Measurements from ENCODE around the gene HAUS7. TPM values are rescaled to one million over a fixed set of nuclear protein-coding genes. Genes with fewer than 3 reads are reported as not detected.
A peak's percentile ranks its signal among the peaks of the same experiment; 100 is the strongest.

HAUS7 gene
- polyA plus RNA-seq, result 25.0 TPM
- long read RNA-seq, donor 1, transcript HAUS7-202 (10 exons, 1,363 nt), result major isoform, 7 of 7 reads
- long read RNA-seq, donor 1, partial matches to known transcripts, result 0 of 7 reads
- long read RNA-seq, donor 1, other reads (novel, unspliced or antisense), result 0 of 7 reads
- long read RNA-seq, donor 2, transcript HAUS7-202 (10 exons, 1,363 nt), result major isoform, 8 of 14 reads
- long read RNA-seq, donor 2, partial matches to known transcripts, result 6 of 14 reads
- long read RNA-seq, donor 2, other reads (novel, unspliced or antisense), result 0 of 14 reads
- long read RNA-seq, donor 3, transcript HAUS7-202 (10 exons, 1,363 nt), result major isoform, 7 of 66 reads
- long read RNA-seq, donor 3, partial matches to known transcripts, result 49 of 66 reads
- long read RNA-seq, donor 3, other reads (novel, unspliced or antisense), result 9 of 66 reads
- long read RNA-seq, donor 4, partial matches to known transcripts, result 0 of 2 reads
- long read RNA-seq, donor 4, other reads (novel, unspliced or antisense), result 0 of 2 reads
- long read RNA-seq, donor 5, partial matches to known transcripts, result 6 of 10 reads
- long read RNA-seq, donor 5, other reads (novel, unspliced or antisense), result 0 of 10 reads
- long read RNA-seq, donor 6, transcript HAUS7-202 (10 exons, 1,363 nt), result major isoform, 5 of 67 reads
- long read RNA-seq, donor 6, partial matches to known transcripts, result 52 of 67 reads
- long read RNA-seq, donor 6, other reads (novel, unspliced or antisense), result 10 of 67 reads
- long read RNA-seq, donor 7, partial matches to known transcripts, result 5 of 9 reads
- long read RNA-seq, donor 7, other reads (novel, unspliced or antisense), result 0 of 9 reads
- long read RNA-seq, donor 8, transcript HAUS7-202 (10 exons, 1,363 nt), result major isoform, 9 of 30 reads
- long read RNA-seq, donor 8, partial matches to known transcripts, result 14 of 30 reads
- long read RNA-seq, donor 8, other reads (novel, unspliced or antisense), result 6 of 30 reads
- long read RNA-seq, donor 9, transcript HAUS7-202 (10 exons, 1,363 nt), result major isoform, 12 of 13 reads
- long read RNA-seq, donor 9, partial matches to known transcripts, result 0 of 13 reads
- long read RNA-seq, donor 9, other reads (novel, unspliced or antisense), result 0 of 13 reads
- long read RNA-seq, donor 10, partial matches to known transcripts, result 0 of 3 reads
- long read RNA-seq, donor 10, other reads (novel, unspliced or antisense), result 0 of 3 reads
- long read RNA-seq, donor 11, transcript HAUS7-202 (10 exons, 1,363 nt), result major isoform, 5 of 11 reads
- long read RNA-seq, donor 11, partial matches to known transcripts, result 0 of 11 reads
- long read RNA-seq, donor 11, other reads (novel, unspliced or antisense), result 6 of 11 reads

DNA sequence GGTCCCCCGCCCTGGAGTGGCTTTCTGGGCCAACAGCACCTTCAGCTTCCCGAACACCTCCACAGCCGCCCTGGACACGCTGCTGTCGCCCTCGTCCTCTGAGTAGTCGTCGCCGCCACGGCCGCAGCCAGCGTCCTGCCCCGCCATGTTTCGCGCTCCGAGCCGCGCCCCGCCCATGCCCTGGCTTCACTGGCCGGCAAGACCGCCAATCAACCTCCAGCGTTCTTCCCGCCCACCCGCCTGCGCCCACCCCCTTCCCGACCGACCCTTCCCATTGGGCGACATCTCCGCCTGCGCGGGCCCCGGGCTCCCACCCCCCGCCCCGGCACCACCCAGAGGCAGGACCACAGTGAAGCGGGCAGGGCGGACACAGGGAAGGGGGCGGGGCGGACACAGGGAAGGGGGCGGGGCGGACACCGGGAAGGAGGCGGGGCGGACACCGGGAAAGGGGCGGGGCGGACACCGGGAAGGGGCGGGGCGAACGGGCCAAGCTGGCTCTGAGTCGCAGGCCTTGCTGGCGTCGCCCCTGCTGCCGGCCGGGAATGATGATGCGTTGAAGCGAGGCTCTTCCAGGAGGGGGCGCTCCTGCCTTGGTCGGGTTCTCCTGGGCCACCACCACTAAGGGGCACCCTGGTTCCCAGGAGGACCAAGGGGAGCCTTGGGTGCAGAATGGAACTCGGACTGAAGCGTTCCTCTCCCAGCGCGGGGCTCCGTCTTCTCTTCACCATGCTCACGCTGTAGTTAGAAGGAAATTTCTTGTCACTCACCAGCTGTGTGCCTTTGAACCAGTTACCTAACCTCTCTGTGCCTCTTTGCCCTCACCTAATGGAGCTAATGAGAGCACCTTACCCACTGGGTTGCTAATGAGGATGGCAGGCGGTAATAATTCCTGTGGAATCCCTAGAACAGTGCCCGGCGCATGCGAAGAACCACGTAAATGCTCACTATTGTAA, at the start of gene HAUS7:
Gene HAUS7 (minus strand): TSS at position 166 of the 953 bp plus-strand sequence. CDS start 19 bp downstream, at position 147.
- Histone ChIP-seq H3K4me3 (ENCODE audit: low read length) (peak within 1 kb of the TSS; percentile 59), H3K4me1 (ENCODE audit: control insufficient read depth, insufficient read depth, low read length) (peaks cover 18% of the 10 kb centered on the region), H3K9me3 (ENCODE audit: control insufficient read depth, low read depth, low read length) (no peaks in the 10 kb centered on the region), H3K27me3 (ENCODE audit: control insufficient read depth, insufficient read depth, low read length) (no peaks in the 10 kb centered on the region), H3K27ac (ENCODE audit: low read length) (peak within 1 kb of the TSS; percentile 55), H3K36me3 (ENCODE audit: control insufficient read depth, insufficient read depth, low read length) (no peaks in the 10 kb centered on the region)
- no CpG with 5 or more reads among the region's 70 CpGs for WGBS (ENCODE audit: insufficient coverage, low lambda C conversion rate)
- peak; percentile 87 to 88 for DNase-seq

- Histone ChIP-seq H3K27ac (ENCODE audit: low read length) (no peak overlapping the region), H3K4me1 (ENCODE audit: control insufficient read depth, insufficient read depth, low read length) (no peaks in the 10 kb centered on the region), H3K4me3 (ENCODE audit: low read length) (no peak overlapping the region), H3K9me3 (ENCODE audit: control insufficient read depth, low read depth, low read length) (no peaks in the 10 kb centered on the region), H3K36me3 (ENCODE audit: control insufficient read depth, insufficient read depth, low read length) (no peaks in the 10 kb centered on the region), H3K27me3 (ENCODE audit: control insufficient read depth, insufficient read depth, low read length) (peaks cover 49% of the 10 kb centered on the region)
- WGBS (ENCODE audit: insufficient coverage, low lambda C conversion rate), result no CpG with 5 or more reads among the region's 21 CpGs
- no peak for DNase-seq
These were observed 49.4 kb upstream of the HAUS7 start for GRCh38 chrX:153519569-153520286.

DNA sequence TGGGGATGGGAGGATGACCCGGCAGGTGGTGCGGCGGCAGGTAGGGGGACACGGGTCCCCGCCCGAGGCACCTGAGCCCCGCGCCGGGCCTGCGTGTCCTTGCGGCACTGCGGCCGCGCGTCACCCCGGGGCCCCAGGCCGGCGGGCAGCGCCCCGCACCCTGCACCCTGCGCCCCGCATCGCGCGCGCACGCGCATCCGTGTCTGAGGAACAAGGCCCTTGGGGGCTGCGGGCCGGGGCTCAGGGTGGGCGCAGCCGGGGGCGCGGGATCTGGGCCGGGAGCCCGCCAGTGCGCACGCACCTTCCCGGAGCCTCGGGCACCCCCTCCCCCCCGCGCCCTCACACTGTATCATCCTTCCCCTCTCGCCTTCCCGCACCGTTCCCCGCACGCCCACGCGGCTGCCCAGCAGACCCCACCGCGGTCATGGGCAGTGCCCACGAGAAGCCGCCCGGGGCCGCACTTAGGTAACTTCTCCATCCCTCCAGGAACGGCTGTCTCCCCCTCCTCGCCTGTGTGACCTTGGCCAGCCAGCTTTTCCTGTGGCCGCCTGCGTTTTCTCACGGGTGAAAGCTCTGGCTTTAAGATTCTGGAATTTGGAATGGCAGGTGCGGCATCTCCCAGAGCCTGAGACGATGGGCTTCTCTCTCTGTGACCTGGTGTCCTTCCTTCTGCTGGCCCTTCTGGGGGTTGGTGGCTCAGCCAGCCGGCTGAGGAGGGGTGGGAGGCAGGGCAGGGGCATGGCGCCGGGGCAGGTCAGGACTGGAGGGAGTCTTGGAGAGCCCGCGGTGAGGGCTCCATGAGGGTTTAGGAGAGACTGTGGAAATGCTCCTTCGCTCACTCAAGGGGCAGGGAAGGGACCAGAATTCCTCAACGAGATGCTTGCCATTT, 47.8 kb upstream of the HAUS7 start:
- peaks cover 49% of the 10 kb centered on the region for H3K27me3 ChIP-seq (ENCODE audit: control insufficient read depth, insufficient read depth, low read length)

GRCh38 chrX:153517423-153517822, 47.0 kb upstream of the HAUS7 start, which contains the start of gene ATP2B3:
TSS of gene ATP2B3 (plus strand) at chrX:153517642. CDS start at chrX:153536248, 18,606 bp downstream.
- Histone ChIP-seq H3K9me3 (ENCODE audit: control insufficient read depth, low read depth, low read length) (no peaks in the 10 kb centered on the region), H3K4me3 (ENCODE audit: low read length) (no peak within 1 kb of the TSS), H3K27ac (ENCODE audit: low read length) (no peak within 1 kb of the TSS), H3K4me1 (ENCODE audit: control insufficient read depth, insufficient read depth, low read length) (no peaks in the 10 kb centered on the region), H3K27me3 (ENCODE audit: control insufficient read depth, insufficient read depth, low read length) (peaks cover 49% of the 10 kb centered on the region), H3K36me3 (ENCODE audit: control insufficient read depth, insufficient read depth, low read length) (no peaks in the 10 kb centered on the region)
- DNase-seq, result no peak
- no CpG with 5 or more reads among the region's 50 CpGs for WGBS (ENCODE audit: insufficient coverage, low lambda C conversion rate)

More for the DNA sequence above, 47.8 kb upstream of the HAUS7 start:
- WGBS (ENCODE audit: insufficient coverage, low lambda C conversion rate), result no CpG with 5 or more reads among the region's 70 CpGs
- H3K4me1 ChIP-seq (ENCODE audit: control insufficient read depth, insufficient read depth, low read length), result no peaks in the 10 kb centered on the region
- no peaks in the 10 kb centered on the region for H3K36me3 ChIP-seq (ENCODE audit: control insufficient read depth, insufficient read depth, low read length)
- no peaks in the 10 kb centered on the region for H3K9me3 ChIP-seq (ENCODE audit: control insufficient read depth, low read depth, low read length)
- H3K4me3 ChIP-seq (ENCODE audit: low read length), result no peak overlapping the region
- no peak for DNase-seq
- no peak overlapping the region for H3K27ac ChIP-seq (ENCODE audit: low read length)

DNA sequence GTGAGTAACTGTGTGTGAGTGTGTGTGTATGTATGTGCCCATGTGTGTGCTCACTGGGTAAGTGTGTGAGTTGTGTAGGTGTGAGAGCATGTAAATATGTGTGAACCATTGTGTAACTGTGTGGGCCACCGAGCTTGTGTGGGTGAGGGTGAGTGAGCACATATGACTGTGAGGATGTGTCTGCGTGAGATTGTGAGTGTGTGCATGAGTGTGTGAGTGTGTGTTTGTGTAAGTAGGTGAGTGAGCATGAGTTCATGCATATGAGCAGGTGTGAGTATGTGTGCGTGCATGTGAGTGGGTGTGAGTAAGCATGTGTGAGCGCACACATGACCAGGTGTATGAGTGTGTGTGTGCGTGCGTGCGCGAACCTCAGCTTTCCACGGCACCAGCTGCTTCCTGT, 45.7 kb upstream of the HAUS7 start:
- no peaks in the 10 kb centered on the region for H3K36me3 ChIP-seq (ENCODE audit: control insufficient read depth, insufficient read depth, low read length)
- no peaks in the 10 kb centered on the region for H3K9me3 ChIP-seq (ENCODE audit: control insufficient read depth, low read depth, low read length)
- H3K4me3 ChIP-seq (ENCODE audit: low read length), result no peak overlapping the region
- no peak overlapping the region for H3K27ac ChIP-seq (ENCODE audit: low read length)
- no peaks in the 10 kb centered on the region for H3K4me1 ChIP-seq (ENCODE audit: control insufficient read depth, insufficient read depth, low read length)
- peaks cover 40% of the 10 kb centered on the region for H3K27me3 ChIP-seq (ENCODE audit: control insufficient read depth, insufficient read depth, low read length)
- WGBS (ENCODE audit: insufficient coverage, low lambda C conversion rate), result no CpG with 5 or more reads among the region's 9 CpGs
- DNase-seq, result no peak

DNA sequence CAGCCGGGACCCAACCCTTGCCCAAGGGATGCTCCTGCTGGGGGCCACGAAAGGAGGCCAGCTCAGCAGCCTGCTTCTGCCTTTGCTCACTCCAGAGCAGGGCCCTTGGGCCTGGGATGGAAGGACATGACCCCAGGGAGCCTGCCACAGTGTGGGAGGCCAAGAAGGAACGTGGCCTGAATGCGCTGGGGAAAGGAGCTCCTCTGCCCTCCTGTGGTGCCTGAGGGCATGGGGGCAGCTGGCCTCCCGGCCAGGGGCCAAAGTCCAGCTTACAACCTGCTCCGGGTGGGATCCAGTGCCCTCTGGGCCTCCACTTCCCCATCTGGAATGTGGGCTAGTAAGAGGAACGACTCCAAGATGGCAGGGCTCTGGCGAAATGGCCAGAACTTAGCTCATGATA, 45.1 kb upstream of the HAUS7 start:
- no peaks in the 10 kb centered on the region for H3K9me3 ChIP-seq (ENCODE audit: control insufficient read depth, low read depth, low read length)
- H3K27ac ChIP-seq (ENCODE audit: low read length), result no peak overlapping the region
- H3K4me3 ChIP-seq (ENCODE audit: low read length), result no peak overlapping the region
- no peaks in the 10 kb centered on the region for H3K4me1 ChIP-seq (ENCODE audit: control insufficient read depth, insufficient read depth, low read length)
- DNase-seq, result no peak
- no CpG with 5 or more reads among the region's 8 CpGs for WGBS (ENCODE audit: insufficient coverage, low lambda C conversion rate)
- no peaks in the 10 kb centered on the region for H3K36me3 ChIP-seq (ENCODE audit: control insufficient read depth, insufficient read depth, low read length)
- H3K27me3 ChIP-seq (ENCODE audit: control insufficient read depth, insufficient read depth, low read length), result peaks cover 36% of the 10 kb centered on the region

DNA sequence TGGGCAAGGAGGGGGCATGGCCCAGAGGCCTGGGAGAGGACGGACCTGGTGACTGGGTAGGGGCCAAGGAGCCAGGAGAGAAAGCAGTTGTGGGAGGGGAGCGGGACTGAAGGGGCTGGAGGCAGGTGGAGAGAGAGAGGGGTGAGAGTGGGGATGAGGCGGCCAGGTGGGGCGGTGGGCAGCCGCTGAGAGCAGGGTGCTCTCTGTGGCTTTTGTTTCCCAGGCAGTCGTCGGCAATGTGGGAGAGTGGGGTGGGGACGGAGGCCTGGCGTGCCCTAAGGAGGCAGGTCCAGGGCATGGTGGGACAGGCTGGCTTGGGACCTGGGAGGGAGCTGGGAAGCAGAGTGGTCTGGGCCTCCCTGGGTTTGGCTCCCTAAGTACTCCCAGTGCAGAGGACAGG, 43.9 kb upstream of the HAUS7 start:
- no peak overlapping the region for H3K27ac ChIP-seq (ENCODE audit: low read length)
- no peaks in the 10 kb centered on the region for H3K36me3 ChIP-seq (ENCODE audit: control insufficient read depth, insufficient read depth, low read length)
- H3K9me3 ChIP-seq (ENCODE audit: control insufficient read depth, low read depth, low read length), result no peaks in the 10 kb centered on the region
- H3K27me3 ChIP-seq (ENCODE audit: control insufficient read depth, insufficient read depth, low read length), result peaks cover 28% of the 10 kb centered on the region
- no peak for DNase-seq
- no peak overlapping the region for H3K4me3 ChIP-seq (ENCODE audit: low read length)
- H3K4me1 ChIP-seq (ENCODE audit: control insufficient read depth, insufficient read depth, low read length), result no peaks in the 10 kb centered on the region
- WGBS (ENCODE audit: insufficient coverage, low lambda C conversion rate), result no CpG with 5 or more reads among the region's 9 CpGs

DNA sequence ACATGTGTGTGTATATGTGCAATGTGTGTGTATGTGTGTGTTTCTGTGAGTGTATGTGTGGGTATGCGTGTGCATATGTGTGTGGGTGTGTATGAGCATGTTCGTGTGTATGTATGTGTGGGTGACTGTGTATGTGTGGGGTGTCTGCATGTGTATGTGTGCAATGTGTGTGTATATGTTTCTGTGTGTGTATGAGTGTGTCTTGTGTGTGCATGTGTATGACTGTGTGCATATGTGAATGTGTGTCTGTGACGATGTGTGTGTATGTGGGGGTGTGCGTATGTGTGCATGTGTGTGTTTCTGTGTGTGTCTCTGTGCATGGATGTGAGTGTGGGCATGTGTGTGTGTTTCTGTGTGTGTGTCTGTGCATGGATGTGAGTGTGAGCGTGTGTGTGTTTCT, 42.9 kb upstream of the HAUS7 start:
- no peak for DNase-seq
- Histone ChIP-seq H3K9me3 (ENCODE audit: control insufficient read depth, low read depth, low read length) (no peaks in the 10 kb centered on the region), H3K4me3 (ENCODE audit: low read length) (no peak overlapping the region), H3K27ac (ENCODE audit: low read length) (no peak overlapping the region), H3K27me3 (ENCODE audit: control insufficient read depth, insufficient read depth, low read length) (peaks cover 18% of the 10 kb centered on the region), H3K4me1 (ENCODE audit: control insufficient read depth, insufficient read depth, low read length) (no peaks in the 10 kb centered on the region), H3K36me3 (ENCODE audit: control insufficient read depth, insufficient read depth, low read length) (no peaks in the 10 kb centered on the region)
- WGBS (ENCODE audit: insufficient coverage, low lambda C conversion rate), result no CpG with 5 or more reads among the region's 5 CpGs
